H9 (cell line): ENCODE data around the gene OR52N4. TPM values are rescaled to one million over a fixed set of nuclear protein-coding genes. Genes with fewer than 3 reads are reported as not detected.
A peak's percentile ranks its signal among the peaks of the same experiment; 100 is the strongest.

Experiments used
- DNase-seq: peaks from one replicate; pipeline ENCODE4 v3.0.0-alpha.2; 2017
- H2AFZ ChIP-seq: one replicate; pipeline ENCODE4 v1.6.1; 2013; ENCODE audit warnings: mild to moderate bottlenecking, low read length, control low read depth, moderate library complexity
- H2AK5ac ChIP-seq: 2 replicates; pipeline ENCODE4 v1.6.1; 2013; ENCODE audit warnings: low read length, control low read depth, mixed read lengths; ENCODE audit not compliant: insufficient read length
- H2BK120ac ChIP-seq: one replicate; pipeline ENCODE4 v1.6.1; 2013; ENCODE audit warnings: low read depth, mild to moderate bottlenecking, low read length, control low read depth, inconsistent platforms; ENCODE audit not compliant: poor library complexity, severe bottlenecking
- H2BK12ac ChIP-seq: 2 replicates; pipeline ENCODE4 v1.6.1; 2013; ENCODE audit warnings: low read length, control low read depth, mixed read lengths, low read depth; ENCODE audit not compliant: insufficient read length
- H2BK15ac ChIP-seq: 2 replicates; pipeline ENCODE4 v1.6.1; 2013; ENCODE audit warnings: low read depth, low read length, control low read depth
- H2BK20ac ChIP-seq: one replicate; pipeline ENCODE4 v1.6.1; 2013; ENCODE audit warnings: low read depth, mild to moderate bottlenecking, low read length, control low read depth, inconsistent platforms; ENCODE audit not compliant: poor library complexity, severe bottlenecking
- H2BK5ac ChIP-seq: 2 replicates; pipeline ENCODE4 v1.6.1; 2013; ENCODE audit warnings: low read length, control low read depth, mixed read lengths; ENCODE audit not compliant: insufficient read length
- H3K14ac ChIP-seq: 2 replicates; pipeline ENCODE4 v1.6.1; 2013; ENCODE audit warnings: low read length, control low read depth; ENCODE audit not compliant: insufficient read depth
- H3K18ac ChIP-seq: 2 replicates; pipeline ENCODE4 v1.6.1; 2013; ENCODE audit warnings: low read depth, mild to moderate bottlenecking, mixed read lengths, low read length, control low read depth; ENCODE audit not compliant: insufficient read length
- H3K23ac ChIP-seq: 2 replicates; pipeline ENCODE4 v1.6.1; 2013; ENCODE audit warnings: low read length, control low read depth, mixed read lengths, low read depth; ENCODE audit not compliant: insufficient read length
- H3K23me2 ChIP-seq: 2 replicates; pipeline ENCODE4 v1.6.1; 2013; ENCODE audit warnings: low read depth, mild to moderate bottlenecking, mixed read lengths, low read length, control low read depth; ENCODE audit not compliant: insufficient read length, poor library complexity, severe bottlenecking
- H3K27ac ChIP-seq: 2 replicates; pipeline ENCODE4 v1.5.1; 2013; ENCODE audit warnings: low read length, control low read depth, mixed read lengths, low read depth; ENCODE audit not compliant: insufficient read length
- H3K27me3 ChIP-seq: 2 replicates; pipeline ENCODE4 v1.6.1; 2013; ENCODE audit warnings: low read length, control low read depth, inconsistent platforms; ENCODE audit not compliant: insufficient read depth
- H3K4ac ChIP-seq: 2 replicates; pipeline ENCODE4 v1.6.1; 2013; ENCODE audit warnings: low read depth, mild to moderate bottlenecking, control low read depth, inconsistent platforms, low read length, moderate library complexity
- H3K4me1 ChIP-seq: 2 replicates; pipeline ENCODE4 v1.6.1; 2013; ENCODE audit warnings: low read length, control low read depth, inconsistent platforms; ENCODE audit not compliant: insufficient read depth
- H3K4me2 ChIP-seq: 2 replicates; pipeline ENCODE4 v1.6.1; 2013; ENCODE audit warnings: low read length, control low read depth, mixed read lengths; ENCODE audit not compliant: insufficient read length, insufficient read depth
- H3K56ac ChIP-seq: 2 replicates; pipeline ENCODE4 v1.6.1; 2013; ENCODE audit warnings: low read depth, mild to moderate bottlenecking, mixed read lengths, low read length, control low read depth; ENCODE audit not compliant: insufficient read length
- H3K79me1 ChIP-seq: 2 replicates; pipeline ENCODE4 v1.6.1; 2013; ENCODE audit warnings: low read depth, mild to moderate bottlenecking, moderate library complexity, low read length, control low read depth, inconsistent platforms; ENCODE audit not compliant: insufficient read depth, poor library complexity, severe bottlenecking
- H3K79me2 ChIP-seq: 2 replicates; pipeline ENCODE4 v1.6.1; 2013; ENCODE audit warnings: low read length, control low read depth, inconsistent platforms; ENCODE audit not compliant: insufficient read depth
- H3K9ac ChIP-seq: 2 replicates; pipeline ENCODE4 v1.6.1; 2013; ENCODE audit warnings: low read length, control low read depth, mixed read lengths; ENCODE audit not compliant: insufficient read length; ENCODE audit errors: extremely low read depth
- H3K9me3 ChIP-seq: one replicate; pipeline ENCODE4 v1.6.1; 2013; ENCODE audit warnings: low read depth, low read length, inconsistent platforms; ENCODE audit not compliant: control insufficient read depth
- H3T11ph ChIP-seq: one replicate; pipeline ENCODE4 v1.6.1; 2013; ENCODE audit warnings: mild to moderate bottlenecking, low read length, control low read depth, inconsistent platforms
- H4K20me1 ChIP-seq: one replicate; pipeline ENCODE4 v1.6.1; 2013; ENCODE audit not compliant: control insufficient read depth, insufficient read length, insufficient read depth
- H4K5ac ChIP-seq: 2 replicates; pipeline ENCODE4 v1.6.1; 2013; ENCODE audit warnings: low read depth, mild to moderate bottlenecking, mixed read lengths, low read length, control low read depth; ENCODE audit not compliant: insufficient read length
- H4K8ac ChIP-seq: replicated peaks from 2 replicates; pipeline ENCODE4 v1.6.1; 2013; ENCODE audit warnings: low read length, control low read depth, mixed read lengths, low read depth; ENCODE audit not compliant: insufficient read length
- H4K91ac ChIP-seq: 2 replicates; pipeline ENCODE4 v1.6.1; 2013; ENCODE audit warnings: low read depth, mild to moderate bottlenecking, moderate library complexity, mixed read lengths, low read length, control low read depth; ENCODE audit not compliant: insufficient read length
- H3K27ac Mint-ChIP-seq, 3 experiments: 2 replicates in 2 of 3; 3 replicates in 1 of 3; pipeline ENCODE4 v1.8.0; 2020 to 2021; ENCODE audit warnings: mixed read lengths in 3 of 3, mild to moderate bottlenecking in 1 of 3, moderate library complexity in 1 of 3
- H3K27me3 Mint-ChIP-seq: 2 replicates; pipeline ENCODE4 v1.8.0; 2021; ENCODE audit warnings: low read depth, mild to moderate bottlenecking, moderate library complexity, mixed read lengths
- H3K36me3 Mint-ChIP-seq, 3 experiments: 2 replicates in 2 of 3; 3 replicates in 1 of 3; pipeline ENCODE4 v1.8.0; 2020 to 2021; ENCODE audit warnings: low read depth in 3 of 3, mixed read lengths in 3 of 3; ENCODE audit not compliant: insufficient read depth in 1 of 3
- H3K4me1 Mint-ChIP-seq, 2 experiments: 2 replicates each; pipeline ENCODE4 v1.8.0; 2020; ENCODE audit warnings: mixed read lengths in 2 of 2
- H3K4me3 Mint-ChIP-seq, 2 experiments: 2 replicates in 1 of 2; 3 replicates in 1 of 2; pipeline ENCODE4 v1.8.0; 2020 to 2021; ENCODE audit warnings: mild to moderate bottlenecking in 2 of 2, mixed read lengths in 2 of 2, moderate library complexity in 1 of 2
- H3K9me3 Mint-ChIP-seq, 2 experiments: 2 replicates in 1 of 2; 3 replicates in 1 of 2; pipeline ENCODE4 v1.8.0; 2020; ENCODE audit warnings: mild to moderate bottlenecking in 2 of 2, mixed read lengths in 2 of 2, moderate library complexity in 1 of 2
- CTCF ChIP-seq: fragments of 200-600 bp; sonication (generic); conservative IDR thresholded peaks from 3 replicates; pipeline ENCODE4 v1.8.0; 2021; ENCODE audit warnings: antibody characterized with exemption, mild to moderate bottlenecking
- WGBS: extraction: QIAGEN DNeasy Blood & Tissue Kit; methylation state at CpG from one replicate; pipeline ENCODE4 v1.1.7; 2013; ENCODE audit warnings: missing lambda C conversion rate, low lambda C conversion rate, mixed read lengths; ENCODE audit not compliant: insufficient read length; ENCODE audit errors: extremely low coverage; 5-methylcytosine and 5-hydroxymethylcytosine counted together
- total RNA-seq: library from RNA; stranded (reverse); gene quantifications from 2 replicates; pipeline ENCODE4 v1.2.1, GENCODE V29; 2021

The OR52N4 gene
- total RNA-seq, 1 experiment from 2014 or later: not detected

GRCh38 chr11:5722622-5723021, 31.4 kb upstream of the OR52N4 start:
- H3K4ac ChIP-seq: no peak overlapping the region
- Mint-ChIP-seq H3K36me3 (no peaks in the 10 kb centered on the region), H3K4me3 (no peak overlapping the region), H3K27ac (peak overlapping the region in 1 of 3 experiments; percentile 17; a peak in 1 of 7 replicates), H3K9me3 (no peaks in the 10 kb centered on the region; a peak in 2 of 5 replicates), H3K4me1 (no peaks in the 10 kb centered on the region), H3K27me3 (no peaks in the 10 kb centered on the region; the same call in 1 of the 2 replicates)
- no peak for DNase-seq
- H2BK5ac ChIP-seq: no peak overlapping the region
- no peak overlapping the region for H3K14ac ChIP-seq
- no peak overlapping the region for H4K8ac ChIP-seq
- no peaks in the 10 kb centered on the region for H3K79me2 ChIP-seq
- no peak overlapping the region for H3K23ac ChIP-seq
- H3K4me1 ChIP-seq: no peaks in the 10 kb centered on the region
- no peak overlapping the region for H3K27ac ChIP-seq
- H2AFZ ChIP-seq: no peak overlapping the region
- no peak overlapping the region for H2AK5ac ChIP-seq
- H3K9ac ChIP-seq: no peak overlapping the region
- H3K79me1 ChIP-seq: no peaks in the 10 kb centered on the region
- H3K23me2 ChIP-seq: no peaks in the 10 kb centered on the region
- no peak overlapping the region for H2BK12ac ChIP-seq
- no peak overlapping the region for H3K18ac ChIP-seq
- H2BK15ac ChIP-seq: no peak overlapping the region
- TF ChIP-seq CTCF: no peak
- no peak overlapping the region for H2BK20ac ChIP-seq
- no peaks in the 10 kb centered on the region for H3K9me3 ChIP-seq
- no CpG with 5 or more reads among the region's 2 CpGs for WGBS
- H4K91ac ChIP-seq: no peak overlapping the region
- H3K56ac ChIP-seq: no peak overlapping the region
- H4K5ac ChIP-seq: no peak overlapping the region
- no peaks in the 10 kb centered on the region for H4K20me1 ChIP-seq
- no peak overlapping the region for H2BK120ac ChIP-seq
- no peak overlapping the region for H3K4me2 ChIP-seq
- no peaks in the 10 kb centered on the region for H3K27me3 ChIP-seq
- H3T11ph ChIP-seq: no peak overlapping the region
